HG03342 (cell line): ENCODE results near the gene CHST11.

Experiments
- ATAC-seq: cut with Tn5 transposase; IDR thresholded peaks from one replicate; pipeline ENCODE4 v1.9.1; 2021; ENCODE audit warnings: mild to moderate bottlenecking, moderate library complexity; ENCODE audit not compliant: unreplicated experiment

CHST11 gene

GRCh38 chr12:104746467-104747088 lies 289.8 kb downstream of the CHST11 start:
- ATAC-seq = no peak

DNA sequence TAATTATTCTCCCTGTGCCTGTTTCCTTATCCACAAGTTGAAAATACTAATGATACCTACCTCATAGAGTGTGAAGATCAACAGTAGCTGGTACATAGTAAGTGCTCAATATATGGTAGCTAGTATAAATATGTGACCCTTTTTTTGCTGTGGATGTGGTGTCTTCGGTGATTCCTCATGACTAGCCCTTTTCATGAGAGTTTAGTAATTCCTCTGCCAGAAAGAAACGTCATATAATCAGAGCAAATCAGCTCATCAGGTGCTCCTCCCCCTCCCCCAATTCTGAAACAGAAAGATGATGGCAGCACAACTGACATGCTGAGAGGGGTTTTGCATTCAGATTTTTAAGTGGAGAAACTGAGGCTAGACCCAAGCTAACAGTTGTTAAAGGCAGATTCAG lies 290.6 kb downstream of the CHST11 start:
- ATAC-seq = no peak

GRCh38 chr12:104747955-104748354 lies 291.2 kb downstream of the CHST11 start:
- no peak for ATAC-seq

DNA sequence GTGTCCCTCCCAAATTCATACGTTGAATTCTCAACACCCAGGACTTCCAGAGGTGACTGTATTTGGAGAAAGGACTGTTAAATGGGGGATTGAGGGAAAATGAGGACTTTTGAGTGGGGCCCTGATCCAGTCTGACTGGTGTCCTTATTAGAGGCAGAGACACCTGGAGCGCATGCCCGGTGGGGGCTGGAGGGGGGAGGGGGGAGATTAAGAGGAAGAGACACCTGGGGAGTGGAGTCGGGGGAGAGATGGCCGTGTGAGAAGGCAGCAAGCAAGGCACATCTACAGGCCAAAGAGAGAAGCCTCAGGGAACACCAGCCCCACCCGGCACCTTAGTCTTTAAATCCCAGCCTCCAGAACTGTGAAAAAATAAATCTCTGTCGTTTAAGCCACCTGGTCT lies 291.6 kb downstream of the CHST11 start:
- ATAC-seq = no peak

GRCh38 chr12:104748790-104749189 lies 292.0 kb downstream of the CHST11 start:
- ATAC-seq = no peak

- ATAC-seq = no peak
Observed at GRCh38 chr12:104749545-104749944, 292.8 kb downstream of the CHST11 start.

GRCh38 chr12:104750061-104750460 lies 293.3 kb downstream of the CHST11 start:
- ATAC-seq = peak; percentile 71

DNA sequence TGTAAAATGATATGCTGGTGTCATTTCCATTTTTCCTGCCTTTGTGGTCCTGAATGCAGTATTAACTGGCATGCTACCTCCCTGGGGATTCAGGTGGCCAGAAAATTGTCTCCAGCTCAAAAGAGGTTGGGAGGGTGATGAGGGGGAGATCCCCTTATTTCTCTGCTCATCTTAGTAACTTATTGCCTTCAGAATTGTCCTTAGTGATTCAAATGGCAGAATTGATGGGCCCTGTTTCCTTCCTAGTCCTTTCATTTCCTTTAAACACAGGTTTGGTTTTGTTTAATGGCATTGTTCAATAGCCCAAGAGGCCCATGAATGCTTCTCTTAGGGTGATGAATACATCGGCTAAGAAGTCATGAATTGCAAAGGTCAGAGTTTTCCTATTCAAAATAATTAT lies 294.4 kb downstream of the CHST11 start:
- ATAC-seq = peak; percentile 29

DNA sequence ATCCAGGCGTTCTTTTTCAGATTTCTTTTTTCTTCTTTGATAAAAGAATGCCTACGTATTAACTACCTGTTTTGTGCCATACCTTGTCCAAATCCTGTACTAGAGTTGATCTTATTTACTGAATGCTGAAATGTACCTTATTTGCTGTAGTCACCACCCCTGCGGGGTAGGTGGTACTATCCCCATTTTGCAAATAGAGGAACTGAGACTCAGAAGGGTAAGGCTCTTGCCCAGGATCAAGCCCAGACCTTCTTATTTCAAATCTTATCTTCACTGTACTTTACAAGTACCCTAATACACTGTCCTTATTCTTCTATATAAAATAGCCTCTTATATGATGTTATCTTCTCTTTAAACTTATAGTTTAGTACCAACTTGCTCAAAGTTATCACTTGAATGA lies 294.8 kb downstream of the CHST11 start:
- peak; percentile 74 for ATAC-seq

DNA sequence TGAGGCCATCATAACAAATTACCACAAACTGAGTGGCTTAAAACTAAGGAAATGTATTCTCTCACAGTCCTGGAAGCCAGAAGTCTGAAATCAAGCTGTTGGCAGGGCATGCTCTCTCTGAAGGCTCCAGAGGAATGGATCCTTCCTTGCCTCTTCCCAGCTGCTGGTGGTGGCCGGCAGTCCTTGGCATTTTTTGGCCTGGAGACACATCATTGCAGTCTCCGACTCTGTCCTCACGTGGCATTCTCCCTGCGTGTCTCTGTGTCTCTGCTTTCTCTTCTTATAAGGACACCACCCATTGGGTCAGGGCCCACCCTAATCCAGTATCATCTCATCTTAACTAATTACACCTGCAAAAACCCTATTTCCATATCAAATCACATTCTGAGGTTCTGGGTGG lies 295.3 kb downstream of the CHST11 start:
- no peak for ATAC-seq

DNA sequence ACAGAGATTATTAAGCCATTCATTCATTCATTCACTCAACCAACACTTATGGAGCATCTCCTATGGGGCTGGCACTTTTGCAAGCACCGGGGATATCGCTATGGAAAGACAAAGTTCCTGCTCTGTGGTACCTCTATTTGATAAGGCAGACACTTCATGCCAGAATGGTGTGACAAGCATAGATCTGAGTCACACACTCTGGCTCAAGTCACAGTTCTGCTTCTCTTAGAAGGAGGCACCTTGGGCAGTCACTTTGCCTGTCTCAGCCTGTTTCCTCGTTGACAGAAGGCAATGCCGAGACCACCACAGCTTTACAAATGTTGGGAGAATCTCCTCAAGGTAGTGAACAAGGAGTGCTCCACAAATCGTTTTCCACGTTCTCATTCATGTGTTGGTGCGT lies 296.1 kb downstream of the CHST11 start:
- ATAC-seq = no peak

DNA sequence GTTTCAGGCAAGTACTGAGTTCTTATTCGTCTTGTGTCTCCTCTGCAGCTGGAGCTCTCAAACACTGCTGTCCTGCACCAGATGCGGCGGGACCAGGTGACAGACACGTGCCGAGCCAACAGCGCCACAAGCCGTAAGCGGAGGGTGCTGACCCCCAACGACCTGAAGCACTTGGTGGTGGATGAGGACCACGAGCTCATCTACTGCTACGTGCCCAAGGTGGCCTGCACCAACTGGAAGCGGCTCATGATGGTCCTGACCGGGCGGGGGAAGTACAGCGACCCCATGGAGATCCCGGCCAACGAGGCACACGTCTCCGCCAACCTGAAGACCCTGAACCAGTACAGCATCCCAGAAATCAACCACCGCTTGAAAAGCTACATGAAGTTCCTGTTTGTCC lies 300.2 kb downstream of the CHST11 start:
- ATAC-seq = no peak

- no peak for ATAC-seq
Observed at GRCh38 chr12:104758771-104759170, 302.0 kb downstream of the CHST11 start.

- ATAC-seq = no peak
Observed at GRCh38 chr12:104761091-104761490, 304.3 kb downstream of the CHST11 start.

DNA sequence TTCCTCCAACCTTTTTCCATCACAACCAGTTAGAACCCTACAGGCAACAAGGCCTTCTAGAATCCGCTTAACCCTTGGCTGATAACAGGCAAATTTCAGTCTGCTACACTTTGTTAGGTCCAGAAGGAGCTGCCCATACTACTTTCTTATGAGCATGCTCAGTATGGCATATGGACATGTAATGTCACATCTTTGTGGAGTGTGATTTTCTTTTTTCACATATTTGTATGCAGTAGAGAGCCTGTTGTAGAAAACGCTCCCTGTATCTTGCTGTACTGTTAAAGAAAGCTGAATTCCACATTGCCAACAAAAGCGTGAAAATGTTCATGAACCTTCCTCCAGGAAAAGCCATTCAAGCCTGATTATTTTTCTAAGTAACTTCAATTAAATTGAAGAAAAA lies 304.9 kb downstream of the CHST11 start:
- ATAC-seq = no peak

DNA sequence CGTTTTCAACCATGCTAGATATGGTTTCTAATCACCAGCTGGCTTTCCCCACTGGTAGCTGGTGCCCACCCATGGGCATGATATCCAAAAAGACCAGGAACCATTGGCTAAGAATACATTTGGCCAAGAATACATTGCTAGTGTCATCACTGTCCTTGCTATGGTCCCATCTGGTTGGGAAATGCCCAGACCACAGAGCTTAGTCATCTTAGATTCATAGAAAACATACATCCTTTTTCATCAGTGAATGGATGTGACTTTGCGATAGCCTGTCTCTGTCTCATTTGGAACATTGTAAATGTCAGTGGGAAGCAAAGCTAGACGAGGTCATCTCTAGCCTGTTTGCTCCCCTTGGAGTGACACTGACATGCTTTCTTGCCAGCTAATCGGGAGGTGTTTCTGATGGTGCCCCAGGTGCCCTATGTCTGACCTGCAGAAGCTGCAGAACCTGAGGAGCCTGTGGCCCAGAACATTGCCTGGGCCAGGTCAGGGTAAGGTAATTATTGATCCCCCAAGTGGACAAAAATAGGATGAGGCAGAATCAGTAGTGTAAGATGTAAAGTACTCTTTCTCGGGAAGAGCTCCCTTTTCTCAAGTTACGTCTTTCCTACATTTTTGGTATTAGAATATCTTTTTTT lies 306.5 kb downstream of the CHST11 start:
- ATAC-seq = no peak

- no peak for ATAC-seq
Observed at GRCh38 chr12:104764225-104765091, 307.7 kb downstream of the CHST11 start.

DNA sequence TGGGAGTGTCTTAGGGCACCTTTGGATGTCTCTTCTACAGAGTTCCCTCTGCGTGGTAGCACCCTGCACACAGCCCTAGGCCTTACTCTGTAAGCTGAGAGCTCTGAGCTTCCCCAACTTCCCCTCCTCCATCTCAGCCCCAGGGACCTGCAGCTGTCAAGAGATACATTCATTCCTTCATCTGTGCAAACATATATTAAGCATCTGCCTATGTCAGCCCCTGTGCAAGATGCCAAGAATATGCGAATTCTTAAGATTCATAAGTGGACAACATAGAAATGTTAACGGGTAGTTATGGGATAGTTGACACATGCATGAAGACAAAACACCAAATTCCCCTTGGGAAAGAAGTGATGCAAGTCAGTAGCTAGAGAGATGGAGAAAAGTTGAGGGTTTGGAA lies 310.5 kb downstream of the CHST11 start:
- ATAC-seq = no peak

GRCh38 chr12:104768033-104768432 lies 311.3 kb downstream of the CHST11 start:
- ATAC-seq = no peak

DNA sequence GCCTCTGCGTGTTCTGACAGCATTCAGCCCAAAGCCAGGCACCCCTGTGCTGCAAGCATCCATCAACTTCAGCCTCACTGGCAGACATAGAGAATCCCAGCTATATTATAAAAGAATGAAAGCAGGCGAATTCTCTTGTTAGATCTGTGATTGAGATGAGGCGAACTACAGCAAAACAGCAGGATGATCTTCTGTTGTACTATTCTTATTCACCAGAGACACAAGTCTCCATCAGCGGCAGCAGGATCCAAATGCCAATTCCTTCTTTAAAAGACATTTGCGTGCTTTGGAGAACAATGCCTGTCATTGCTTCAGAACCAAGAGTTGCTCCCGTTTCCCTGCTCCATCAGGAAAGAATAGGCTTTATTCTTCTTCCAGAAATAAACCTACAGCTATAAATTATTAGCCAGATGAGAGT lies 312.4 kb downstream of the CHST11 start:
- no peak for ATAC-seq

DNA sequence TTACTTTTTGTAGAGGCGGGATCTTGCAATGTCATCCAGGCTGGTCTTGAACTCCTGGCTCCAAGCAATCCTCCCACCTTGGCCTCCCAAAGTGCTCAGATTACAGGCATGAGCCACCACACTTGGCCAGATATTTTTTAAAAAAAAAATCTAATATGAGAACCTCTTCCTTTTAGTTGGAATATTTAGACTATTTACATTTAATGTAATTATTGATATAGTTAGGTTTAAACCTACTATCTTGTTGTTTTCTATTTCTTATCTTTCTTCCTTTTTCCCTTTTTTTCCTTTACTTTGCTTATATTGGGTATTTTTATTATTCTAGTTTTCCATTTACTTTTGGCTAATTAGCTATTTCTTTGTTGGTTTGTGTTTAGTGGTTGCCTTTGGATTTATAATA lies 315.6 kb downstream of the CHST11 start:
- no peak for ATAC-seq

- no peak for ATAC-seq
Observed at GRCh38 chr12:104775731-104776231, 319.0 kb downstream of the CHST11 start.
